ENCODE measurements around the gene ZFAND2B. TPM values are rescaled to one million over a fixed set of nuclear protein-coding genes. Genes with fewer than 3 reads are reported as not detected.

ZFAND2B gene
- total and polyA plus RNA-seq, 8 donors: 26.3 to 41.8 (median 36.0) TPM

- H3K4me1 ChIP-seq: peaks cover 0 to 6% of the 10 kb centered on the region in 2 donors
- no peaks in the 10 kb centered on the region for H3K27me3 ChIP-seq
- intact Hi-C loops (cut with DNase I): loop anchor here in 1 of 2 donors (10.0 kb wide), 1 partner anchor 130 kb away; no protein-coding TSS in a partner anchor
These were observed 41.3 kb upstream of the ZFAND2B start for GRCh38 chr2:219165058-219165911.

DNA sequence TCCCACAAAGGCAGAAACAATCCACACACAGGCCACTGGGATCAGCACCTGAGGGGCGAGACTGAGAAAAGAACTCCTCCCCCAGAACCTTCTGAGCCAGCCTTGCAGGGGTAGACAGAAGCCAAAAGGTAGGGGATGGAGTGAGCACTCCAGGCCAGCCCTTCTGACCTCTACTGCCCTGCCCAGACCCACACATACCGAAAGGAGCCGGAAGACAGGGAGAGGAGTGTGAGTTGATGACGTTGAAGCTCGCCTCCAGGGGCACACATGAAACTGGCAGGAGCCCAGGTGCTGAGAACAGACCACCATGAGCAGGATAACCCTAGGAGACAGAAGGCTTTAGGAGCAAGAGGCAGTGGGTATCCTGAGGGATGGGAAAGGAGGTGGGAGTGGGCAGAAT, 38.6 kb upstream of the ZFAND2B start:
- ATAC-seq (no peak), DNase-seq (no peak)
- Histone ChIP-seq H3K27ac (no peak overlapping the region), H3K4me1 (peaks cover 0 to 11% of the 10 kb centered on the region in 2 donors), H3K27me3 (no peaks in the 10 kb centered on the region), H3K4me3 (no peak overlapping the region), H3K36me3 (peaks cover 0 to 17% of the 10 kb centered on the region in 2 donors), H3K9me3 (no peaks in the 10 kb centered on the region)
- intact Hi-C loops (cut with DNase I): loop anchor here in 1 of 2 donors (10.0 kb wide), 1 partner anchor 127 kb away; no protein-coding TSS in a partner anchor
- TF ChIP-seq CTCF (IDR thresholded peaks at IDR 0.05): no peak

More at GRCh38 chr2:219165058-219165911, 41.3 kb upstream of the ZFAND2B start:
- no peak for ATAC-seq
- Histone ChIP-seq H3K9me3 (no peaks in the 10 kb centered on the region), H3K27ac (no peak overlapping the region), H3K4me3 (no peak overlapping the region), H3K36me3 (no peaks in the 10 kb centered on the region)
- TF ChIP-seq CTCF (IDR thresholded peaks at IDR 0.05): no peak
- DNase-seq: no peak

- Histone ChIP-seq H3K4me3 (no peak overlapping the region), H3K27me3 (no peaks in the 10 kb centered on the region), H3K36me3 (peaks cover 0 to 23% of the 10 kb centered on the region in 2 donors), H3K27ac (no peak overlapping the region), H3K4me1 (peaks cover 0 to 11% of the 10 kb centered on the region in 2 donors), H3K9me3 (no peaks in the 10 kb centered on the region)
- TF ChIP-seq CTCF (IDR thresholded peaks at IDR 0.05): no peak
- no peak for ATAC-seq
- no peak for DNase-seq
- intact Hi-C loops (cut with DNase I): loop anchor here in 1 of 2 donors (10.0 kb wide), 1 partner anchor 126 kb away; no protein-coding TSS in a partner anchor
These were observed 38.1 kb upstream of the ZFAND2B start for GRCh38 chr2:219168526-219168925.

DNA sequence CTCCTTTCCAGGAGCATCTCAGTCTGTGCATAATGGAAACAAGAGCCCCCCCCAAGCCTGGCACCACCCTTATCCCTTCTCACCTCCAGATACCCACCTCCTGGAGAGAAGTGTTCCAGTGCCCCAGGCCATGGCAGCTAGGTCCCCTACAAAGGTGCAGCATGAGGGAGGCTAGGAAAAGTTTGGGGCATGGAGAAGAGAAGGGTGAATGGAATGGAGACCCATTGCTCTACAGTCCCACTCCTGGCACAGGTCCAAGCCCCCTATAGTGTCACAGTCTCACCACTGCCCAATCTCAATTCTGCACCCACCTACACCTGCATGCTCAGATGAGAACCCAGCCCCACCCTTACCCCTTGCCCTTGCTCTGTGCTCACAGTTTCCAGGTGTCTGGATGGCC, 37.6 kb upstream of the ZFAND2B start:
- Histone ChIP-seq H3K27ac (no peak overlapping the region), H3K9me3 (no peaks in the 10 kb centered on the region), H3K4me3 (no peak overlapping the region), H3K36me3 (peaks cover 0 to 27% of the 10 kb centered on the region in 2 donors), H3K27me3 (no peaks in the 10 kb centered on the region), H3K4me1 (peaks cover 0 to 11% of the 10 kb centered on the region in 2 donors)
- ATAC-seq: no peak
- TF ChIP-seq CTCF (IDR thresholded peaks at IDR 0.05): no peak
- DNase-seq: no peak
- intact Hi-C loops (cut with DNase I): loop anchor here in 1 of 2 donors (10.0 kb wide), 1 partner anchor 126 kb away; no protein-coding TSS in a partner anchor
